NCI-H82 treated with DMSO at 0.1 percent for 48 hours (cell line): ENCODE results near the gene ZNF746.
A peak's percentile ranks its signal among the peaks of the same experiment; 100 is the strongest.
"Not testable (repeated sequence)": the region's sequence is repeated elsewhere in the genome, so short reads cannot be mapped to it uniquely, and the experiment has no call there.

Source experiments
- DNase-seq: peaks from one replicate; lab custom pipeline; 2025; ENCODE audit not compliant: unreplicated experiment; lab: John Stamatoyannopoulos, UW

The ZNF746 gene

DNA sequence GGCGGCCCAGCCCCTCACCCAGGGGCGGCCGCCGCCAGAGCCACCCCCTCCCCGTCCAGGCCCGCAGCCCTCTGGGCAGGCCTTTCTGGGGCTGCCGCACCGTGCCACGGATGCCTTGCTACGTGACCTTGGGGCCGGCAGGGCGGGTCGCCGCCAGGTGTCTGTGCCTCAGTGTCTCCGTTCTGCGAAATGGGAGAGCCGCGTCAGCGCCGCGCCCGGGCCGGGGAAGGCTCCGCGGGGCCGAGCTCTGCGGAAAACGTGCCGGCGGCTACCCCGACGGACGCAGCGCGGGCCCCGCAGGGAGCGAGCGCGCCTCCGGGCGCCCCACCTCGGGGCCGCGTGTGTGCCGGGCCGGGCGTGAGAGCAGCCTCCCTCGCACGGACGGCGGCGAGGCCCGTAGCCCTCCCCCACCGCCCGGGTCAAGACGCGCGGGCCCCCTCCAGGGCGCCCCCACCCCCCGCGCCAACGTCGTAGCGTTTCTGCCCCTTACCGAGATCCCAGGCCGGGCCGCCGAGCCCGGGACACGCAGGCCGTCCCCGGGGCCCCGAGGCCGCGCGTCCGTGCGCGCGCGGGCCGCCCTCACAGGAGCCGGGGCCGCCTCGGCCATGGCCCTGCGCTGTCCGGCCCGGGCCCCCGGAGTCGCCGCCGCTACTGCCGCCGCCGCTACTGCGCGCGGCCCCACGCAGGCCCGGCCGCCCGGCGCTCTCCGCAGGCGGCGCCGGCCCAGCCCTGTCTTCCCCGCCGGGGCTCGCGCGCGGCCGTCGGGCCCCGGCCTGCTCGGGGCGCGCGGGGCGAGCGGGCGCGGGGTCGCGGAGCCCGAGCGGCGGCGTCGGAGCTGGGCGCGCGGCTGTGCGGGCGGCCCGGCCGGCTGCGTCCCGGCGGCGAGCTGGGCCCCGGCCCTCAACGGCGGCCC is 37.8 kb downstream of the ZNF746 start:
- DNase-seq: no peak

DNA sequence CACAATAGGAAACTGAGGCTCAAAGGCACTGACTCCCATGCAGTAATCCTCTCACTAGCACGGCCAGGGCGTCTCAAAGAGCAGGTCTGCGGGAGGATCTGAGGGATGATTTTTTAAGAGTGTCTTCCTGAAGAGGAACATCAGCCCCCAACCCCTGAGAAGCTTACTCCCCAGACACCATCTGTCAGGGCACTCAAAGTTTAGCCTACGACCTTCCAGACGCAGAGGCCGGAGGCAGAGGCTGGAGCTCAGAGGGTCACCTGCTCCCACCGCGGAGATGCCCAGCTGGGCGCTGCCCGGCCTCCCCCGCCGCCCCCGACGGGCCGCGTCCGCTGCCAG is 38.4 kb downstream of the ZNF746 start:
- peak; percentile 40 for DNase-seq

DNA sequence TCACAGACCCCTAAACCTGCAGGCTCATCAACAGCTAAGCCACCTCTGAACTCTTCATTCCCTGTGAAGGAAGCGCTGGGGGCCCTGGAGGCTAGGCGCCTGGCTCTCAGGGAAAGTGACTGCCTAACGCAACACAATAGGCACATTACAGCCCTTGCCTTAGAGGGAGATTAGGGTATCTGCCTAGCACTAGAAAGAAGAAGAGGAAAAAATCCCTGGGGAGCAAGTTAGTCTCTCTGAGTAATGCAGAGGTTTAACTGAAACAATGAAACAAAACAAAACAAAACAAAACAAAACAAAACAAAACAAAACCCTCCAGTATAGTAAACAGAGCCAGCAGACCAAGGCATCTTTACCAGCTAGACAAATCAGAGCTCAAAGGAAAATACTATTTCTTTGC is 39.4 kb downstream of the ZNF746 start:
- no peak for DNase-seq

DNA sequence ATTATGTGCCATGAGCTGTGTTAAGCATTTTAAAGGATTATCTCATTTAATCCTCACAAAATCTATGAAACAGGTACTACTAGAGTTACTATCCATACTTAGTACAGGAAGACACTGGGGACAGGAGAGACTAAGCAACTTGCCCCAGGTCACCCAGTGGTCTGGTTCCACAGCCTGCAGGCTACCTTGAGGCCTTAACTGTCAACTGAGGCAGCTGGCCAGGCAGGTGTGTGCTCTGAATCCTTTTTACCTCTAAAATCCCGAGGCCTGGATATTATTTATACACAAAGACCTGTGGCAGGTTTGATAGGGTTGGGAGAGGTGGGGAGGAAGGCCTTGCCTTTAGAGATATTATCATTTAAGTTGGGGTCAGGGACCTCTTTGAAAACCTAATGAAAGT is 39.8 kb downstream of the ZNF746 start:
- peak; percentile 74 for DNase-seq

DNA sequence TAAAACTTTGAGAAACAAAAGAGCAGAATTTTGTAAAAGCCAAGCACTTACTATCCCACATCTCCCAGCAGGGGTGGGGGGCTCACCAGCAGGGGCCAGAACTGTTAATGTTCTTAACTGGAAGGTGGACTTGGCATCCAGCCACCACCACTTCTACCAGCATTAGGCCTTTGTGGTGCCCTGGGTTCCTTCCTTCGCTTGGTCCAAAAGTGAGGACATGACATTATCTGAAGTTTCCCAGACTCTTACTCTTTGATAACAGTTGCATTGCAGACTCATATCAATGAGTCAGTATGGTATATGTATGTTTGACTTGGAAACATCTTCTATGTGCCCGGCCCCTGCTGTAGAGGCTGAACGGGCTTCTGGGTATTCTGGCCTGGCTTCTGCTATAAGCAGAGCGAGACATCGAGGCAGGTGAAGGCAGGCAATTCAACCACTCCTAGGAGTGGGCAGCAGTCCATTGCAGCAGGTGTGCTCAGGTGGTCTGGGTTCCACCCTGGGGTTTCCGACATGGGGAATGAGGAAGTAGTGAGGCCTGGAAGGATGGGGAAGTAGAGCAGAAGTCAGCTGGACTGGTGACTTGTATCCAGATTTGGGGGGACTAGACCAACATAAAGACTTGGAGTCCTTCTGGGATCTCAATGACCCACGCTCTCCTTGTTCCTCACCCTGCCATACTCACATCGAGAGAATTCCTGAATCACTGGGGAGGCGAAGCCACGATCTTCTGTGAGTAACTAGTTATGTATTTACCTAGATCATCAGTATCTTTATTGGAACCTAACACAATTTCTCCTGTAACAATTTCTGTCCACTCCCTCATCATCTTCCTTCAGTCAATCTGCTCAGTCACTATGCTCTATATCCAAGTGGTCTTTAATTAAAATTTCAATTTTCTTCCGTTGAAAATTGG is 40.8 kb downstream of the ZNF746 start:
- DNase-seq: no peak

DNA sequence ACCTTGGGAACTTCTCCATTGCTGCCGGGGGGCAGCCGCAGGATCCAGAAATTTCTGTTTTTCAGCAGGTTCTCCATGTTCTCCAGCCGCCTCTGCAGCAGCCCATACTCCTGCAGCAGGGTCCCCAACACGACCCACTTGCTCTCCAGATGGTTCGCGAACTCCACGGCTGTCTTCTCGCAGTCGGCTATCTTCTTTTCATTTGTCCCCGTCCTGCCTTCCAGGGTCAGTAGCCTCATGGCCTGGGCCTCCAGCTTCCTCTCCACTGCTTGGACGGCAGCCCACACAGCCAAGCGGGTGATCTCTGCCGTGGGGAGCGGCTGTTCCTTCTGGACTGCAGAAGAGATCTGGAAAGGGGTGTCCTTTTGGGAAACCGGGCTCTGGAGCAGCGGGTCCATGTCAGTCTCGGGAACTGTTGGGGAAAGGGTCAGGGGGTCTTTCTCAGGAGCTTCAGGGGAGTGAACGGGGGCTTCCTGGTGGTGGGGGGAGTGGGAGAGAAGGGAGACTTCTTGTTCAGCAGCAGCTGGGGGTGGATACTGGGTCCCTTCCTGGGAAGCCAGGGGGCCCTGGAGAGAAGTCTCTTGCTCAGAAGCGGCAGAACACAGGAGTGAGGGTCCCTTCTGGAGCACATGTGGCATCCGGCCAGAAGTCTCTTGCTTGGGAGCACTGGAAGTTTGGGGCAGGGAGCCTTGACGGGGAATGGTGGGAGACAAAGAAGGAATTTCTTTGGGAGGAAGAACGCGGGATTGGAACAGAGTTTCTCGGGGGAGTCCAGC is 42.2 kb downstream of the ZNF746 start:
- no peak for DNase-seq

DNA sequence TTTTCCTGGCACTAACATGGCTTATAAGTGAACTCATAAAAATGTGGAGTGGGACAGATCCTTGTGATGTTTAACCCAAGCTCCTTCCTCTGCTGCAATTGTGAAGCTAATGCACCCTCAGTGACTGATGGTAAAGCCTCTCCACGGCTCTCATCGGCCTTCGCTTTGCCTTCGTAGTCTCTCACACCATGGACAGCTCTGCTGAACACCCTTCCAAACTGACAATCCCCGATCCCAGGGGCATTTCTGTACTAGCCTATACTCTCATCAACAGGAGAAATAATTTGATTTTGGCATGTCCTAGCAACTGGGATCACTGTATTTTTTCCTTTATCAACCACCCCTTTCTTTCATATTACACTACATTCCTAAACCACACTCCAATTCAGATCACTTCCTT is 42.9 kb downstream of the ZNF746 start:
- no peak for DNase-seq

DNA sequence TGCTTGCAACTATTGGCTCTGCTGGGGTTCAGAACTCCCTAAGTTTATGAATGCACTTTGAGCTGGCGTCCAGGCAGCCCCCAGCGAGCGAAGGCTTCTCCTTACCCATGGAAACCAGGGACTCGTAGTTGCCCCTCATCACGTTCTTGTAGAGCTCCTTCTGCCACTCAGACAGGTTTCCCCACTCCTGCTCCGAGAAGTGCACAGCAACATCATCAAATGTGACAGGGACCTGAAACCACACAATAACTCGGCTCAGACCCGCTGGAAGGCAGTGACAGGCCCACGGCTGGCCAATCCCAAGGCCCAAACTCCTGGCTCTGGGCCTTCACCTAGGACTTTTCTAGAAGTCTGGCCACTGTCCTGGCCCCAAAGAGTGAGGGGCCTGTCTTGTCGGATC is 43.6 kb downstream of the ZNF746 start:
- no peak for DNase-seq

DNA sequence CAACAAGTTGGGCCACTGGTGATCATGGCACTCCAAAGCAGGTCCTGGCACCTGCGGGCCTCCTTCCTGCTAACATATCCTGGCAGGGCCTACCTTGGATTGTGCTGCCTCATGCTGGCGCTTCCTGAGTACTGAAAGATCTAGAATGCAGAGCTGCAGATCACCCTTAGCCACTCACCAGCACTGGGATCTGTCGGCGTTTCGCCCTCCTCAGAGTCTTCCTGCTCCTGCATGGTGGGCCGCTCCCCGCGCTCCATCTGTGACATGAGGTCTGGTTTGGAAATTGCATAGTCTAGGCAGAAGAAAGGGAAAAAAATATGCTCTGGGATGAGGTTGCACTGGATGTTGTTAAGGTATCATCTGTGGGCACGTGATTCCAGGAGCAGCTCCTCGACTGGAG is 46.8 kb downstream of the ZNF746 start:
- no peak for DNase-seq

DNA sequence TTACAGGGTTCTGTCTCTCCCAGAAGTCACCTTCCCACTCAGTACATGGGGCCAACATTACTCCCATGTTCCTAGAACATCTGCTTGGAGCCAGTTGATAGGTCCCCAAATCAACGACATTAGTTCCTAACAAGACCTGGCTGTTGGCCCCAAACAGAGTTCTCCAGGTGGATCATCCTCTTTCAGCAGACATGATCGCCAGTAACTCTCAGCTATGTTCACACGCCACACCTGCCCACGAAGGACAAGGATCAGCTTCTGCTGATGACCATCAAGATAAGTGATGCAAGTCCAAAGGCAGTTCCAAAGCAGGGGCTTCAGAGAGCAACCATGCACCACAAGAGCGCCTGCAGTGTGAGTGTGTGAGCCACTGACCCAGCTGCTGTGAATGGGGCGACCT is 47.7 kb downstream of the ZNF746 start:
- DNase-seq: no peak

DNA sequence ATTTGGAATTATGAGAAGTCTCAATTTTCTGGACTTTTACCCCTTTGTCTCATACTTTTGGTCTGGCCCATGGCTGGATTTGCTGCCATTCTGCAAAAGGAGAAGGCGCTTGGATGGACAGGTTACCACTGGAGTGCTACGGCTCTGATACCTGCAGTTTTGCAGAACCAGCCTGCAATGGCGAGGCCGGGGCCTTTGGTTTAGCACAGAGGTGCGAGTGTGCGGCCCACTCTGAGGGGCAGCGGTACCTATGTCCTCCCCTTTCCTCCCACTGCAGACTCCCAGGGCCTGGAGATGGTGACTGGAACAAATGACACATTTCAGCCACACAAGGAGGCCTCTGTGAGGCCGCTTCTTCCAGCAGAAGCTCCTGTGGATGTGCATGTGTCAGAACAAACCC is 48.6 kb downstream of the ZNF746 start:
- DNase-seq: no peak

DNA sequence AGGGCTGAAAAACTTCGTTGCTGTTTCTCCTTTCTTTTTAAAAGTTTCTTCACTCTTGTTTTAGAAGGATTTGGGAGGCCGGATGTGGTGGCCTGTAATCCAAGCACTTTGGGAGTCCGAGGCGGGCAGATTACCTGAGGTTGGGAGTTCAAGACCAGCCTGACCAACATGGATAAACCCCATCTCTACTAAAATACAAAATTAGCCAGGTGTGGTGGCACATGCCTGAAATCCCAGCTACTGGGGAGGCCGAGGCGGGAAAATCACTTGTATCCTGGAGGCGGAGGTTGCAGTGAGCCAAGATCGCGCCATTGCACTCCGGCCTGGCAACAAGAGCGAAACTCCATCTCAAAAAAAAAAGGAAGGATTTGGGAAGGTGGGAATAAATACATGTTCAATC is 51.6 kb downstream of the ZNF746 start:
- not testable (repeated sequence) for DNase-seq

DNA sequence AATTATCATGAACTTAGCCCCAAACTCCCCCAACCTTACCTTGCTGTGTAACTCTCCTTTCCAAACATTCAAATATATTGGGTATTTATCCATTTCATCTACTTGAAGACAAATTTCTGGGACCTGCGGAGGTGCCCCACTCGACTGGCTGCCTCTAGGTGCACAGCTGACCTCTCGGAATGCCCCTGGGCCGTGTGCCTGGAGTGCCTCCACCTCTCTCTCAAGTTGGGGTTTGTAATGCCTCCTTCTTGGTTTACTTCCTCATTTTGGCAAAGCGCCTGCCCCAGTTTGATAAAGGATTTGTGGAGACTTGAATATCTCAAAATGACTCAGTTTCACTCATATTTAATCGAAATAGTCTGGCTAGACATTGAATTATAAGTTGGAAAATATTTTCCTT is 53.3 kb downstream of the ZNF746 start:
- no peak for DNase-seq

DNA sequence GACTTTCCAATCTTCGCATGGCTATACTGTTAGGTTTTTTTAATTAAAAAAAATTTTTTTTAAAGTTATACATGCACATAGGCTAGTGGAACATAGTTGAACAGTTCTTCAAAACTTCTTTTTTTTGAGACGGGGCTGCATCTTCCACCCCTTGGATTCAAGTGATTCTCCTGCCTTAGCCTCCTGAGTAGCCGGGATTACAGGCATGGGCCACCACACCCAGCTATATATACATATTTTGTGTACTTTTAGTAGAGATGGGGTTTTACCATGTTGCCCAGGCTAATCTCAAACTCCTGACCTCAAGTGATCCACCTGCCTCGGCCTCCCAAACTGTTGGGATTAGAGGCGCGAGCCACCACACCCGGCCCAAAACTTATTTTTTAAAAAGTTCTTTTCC is 54.1 kb downstream of the ZNF746 start:
- DNase-seq: no peak

DNA sequence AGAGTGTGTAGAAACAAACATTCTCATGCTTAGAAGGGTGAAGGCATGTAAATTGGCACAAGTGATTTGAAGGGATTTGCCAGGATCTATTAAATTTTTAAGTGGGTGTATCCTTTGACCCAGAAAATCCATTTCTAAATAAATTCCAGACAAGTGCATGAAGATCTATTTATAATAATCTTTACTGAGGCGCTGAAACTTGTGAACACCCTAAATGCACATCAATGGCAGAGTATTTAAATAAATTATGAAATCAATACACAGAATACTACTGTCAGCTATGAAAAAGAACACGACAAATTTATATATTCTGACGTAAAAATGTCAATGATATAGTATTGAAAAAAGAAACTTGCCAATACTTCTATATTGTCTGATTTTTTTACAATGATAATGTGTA is 54.7 kb downstream of the ZNF746 start:
- no peak for DNase-seq

DNA sequence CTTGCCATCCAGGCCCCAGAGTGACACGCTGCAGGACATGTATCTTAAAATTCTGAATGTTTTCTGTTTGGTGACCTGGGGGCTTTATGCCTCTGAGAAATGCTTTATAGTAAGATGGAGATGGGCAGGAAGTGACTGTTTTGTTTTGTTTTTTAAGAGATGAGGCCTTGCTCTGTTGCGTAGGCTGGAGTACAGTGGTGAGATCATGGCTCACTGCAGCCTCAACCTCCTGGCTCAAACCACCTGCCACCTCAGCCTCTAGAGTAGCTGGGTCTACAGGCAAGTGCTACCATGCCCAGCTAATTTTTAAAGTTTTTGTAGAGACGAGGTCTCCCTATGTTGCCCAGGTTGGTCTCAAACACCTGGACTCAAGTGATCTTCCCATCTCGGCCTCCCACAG is 57.4 kb downstream of the ZNF746 start:
- no peak for DNase-seq

DNA sequence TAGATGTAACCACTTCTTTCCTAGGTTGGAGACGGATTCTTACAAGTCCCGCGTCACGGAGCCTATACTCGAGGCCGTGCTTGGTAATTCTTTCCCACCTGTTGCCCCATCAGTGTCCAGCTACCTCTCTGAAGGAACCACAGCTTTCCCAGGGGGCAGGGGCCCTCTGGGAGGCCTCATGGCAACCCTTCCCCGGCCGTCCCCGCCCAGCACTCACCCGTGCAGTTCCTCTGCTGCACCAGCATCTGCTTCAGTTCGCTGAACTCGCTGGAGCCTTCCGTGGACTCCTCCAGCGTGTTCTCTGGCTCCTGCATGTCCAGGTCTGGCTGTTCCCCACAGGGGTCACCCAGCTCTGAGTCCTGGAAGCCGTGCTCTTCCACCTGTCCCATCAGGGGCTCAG is 61.3 kb downstream of the ZNF746 start:
- no peak for DNase-seq

DNA sequence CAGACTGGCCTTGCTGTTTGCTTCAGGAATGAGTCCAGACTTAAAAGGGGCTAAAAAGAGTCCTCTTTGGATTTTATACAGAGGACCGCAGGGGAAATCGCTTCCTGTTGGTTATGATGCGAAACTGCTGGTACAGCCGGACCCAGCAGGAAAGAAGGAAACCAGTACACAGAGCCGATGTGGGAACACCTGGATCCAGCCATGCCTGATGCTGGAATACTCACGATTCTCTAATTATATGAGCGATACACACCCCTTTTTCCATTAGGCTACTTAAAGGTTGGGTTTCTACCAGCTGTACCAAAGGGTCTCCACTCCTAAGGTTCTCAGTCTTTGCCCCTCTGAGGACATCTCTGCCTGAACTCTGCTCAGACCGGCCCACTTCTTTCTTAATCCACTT is 64.5 kb downstream of the ZNF746 start:
- no peak for DNase-seq

DNA sequence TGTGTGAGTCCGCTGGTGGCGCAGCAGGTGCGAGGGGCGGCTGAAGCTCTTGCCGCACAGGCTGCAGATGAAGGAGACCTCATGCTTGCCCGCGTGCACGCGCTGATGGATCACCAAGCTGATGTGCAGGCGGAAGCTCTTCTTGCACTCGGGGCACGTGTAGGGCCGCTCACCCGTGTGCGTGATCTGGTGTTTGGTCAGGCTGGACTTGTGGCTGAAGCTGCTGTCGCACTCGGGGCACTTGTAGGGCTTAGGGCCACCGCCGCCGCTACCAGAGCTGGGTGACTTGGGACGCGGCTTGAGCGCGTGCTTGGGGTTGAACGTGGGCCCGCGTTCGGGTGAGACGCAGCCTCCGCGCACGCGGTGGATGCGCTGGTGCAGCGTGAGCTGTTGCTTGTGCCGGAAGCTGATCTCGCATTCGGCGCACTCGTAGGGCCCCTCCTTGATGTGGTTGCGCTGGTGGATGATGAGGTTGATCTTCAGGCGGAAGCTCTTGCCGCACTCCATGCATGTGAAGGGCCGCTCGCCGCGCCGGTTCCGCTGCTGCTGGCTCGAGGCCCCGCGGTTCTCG is 65.4 kb downstream of the ZNF746 start:
- DNase-seq: no peak

DNA sequence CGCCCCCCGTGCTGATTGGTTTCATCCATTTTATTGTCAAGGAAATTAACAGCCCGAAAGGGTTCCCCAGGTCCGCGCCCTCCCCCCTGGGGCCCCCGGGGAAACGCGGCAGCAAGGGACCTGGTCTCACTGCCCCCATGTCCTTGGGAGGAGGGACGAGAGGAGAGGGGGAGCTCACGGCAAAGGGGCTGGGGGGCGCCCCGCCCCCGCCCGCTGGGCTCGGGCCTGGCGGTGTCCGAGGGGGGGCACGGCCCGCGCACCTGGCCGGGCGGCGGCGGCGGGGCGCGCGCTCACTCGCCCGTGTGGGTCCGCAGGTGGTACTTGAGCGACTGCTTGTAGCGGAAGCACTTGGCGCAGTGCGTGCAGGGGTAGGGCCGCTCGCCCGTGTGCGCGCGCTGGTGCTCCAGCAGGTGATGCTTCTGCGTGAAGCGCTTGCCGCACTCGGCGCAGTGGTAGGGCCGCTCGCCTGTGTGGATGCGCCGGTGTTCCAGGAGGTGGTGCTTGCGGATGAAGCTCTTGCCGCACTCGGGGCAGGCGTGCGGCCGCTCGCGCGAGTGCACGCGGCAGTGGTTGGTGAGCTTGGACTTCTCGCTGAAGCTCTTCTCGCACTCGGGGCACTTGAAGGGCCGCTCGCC is 66.0 kb downstream of the ZNF746 start:
- DNase-seq: no peak

DNA sequence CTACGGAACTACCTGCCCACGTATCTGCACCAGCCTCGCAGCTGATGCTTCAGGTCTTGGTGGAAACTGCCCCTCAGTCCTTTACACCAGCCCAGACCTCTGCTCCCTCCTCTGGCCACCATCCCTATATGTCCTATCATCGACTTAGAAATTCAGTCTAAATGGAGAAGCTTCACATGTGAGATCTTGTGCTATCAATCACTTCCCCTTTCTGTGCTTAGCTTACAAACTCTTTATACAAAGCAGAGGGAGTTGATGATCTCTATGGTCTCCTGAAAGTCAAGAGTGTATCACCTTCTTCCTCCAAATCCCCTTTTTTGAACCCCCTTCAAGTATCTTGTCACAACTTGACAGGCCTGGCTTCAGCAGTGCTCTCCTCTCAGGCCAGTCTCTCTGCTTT is 67.4 kb downstream of the ZNF746 start:
- DNase-seq: no peak
